Activated CD8-positive, alpha-beta T cell treated with anti-CD3 and anti-CD28 coated beads for 36 hours (primary cell): ENCODE measurements around the gene PSMB3. TPM values are rescaled to one million over a fixed set of nuclear protein-coding genes. Genes with fewer than 3 reads are reported as not detected.

ENCODE experiments used
- ATAC-seq: fragments of 200-7000 bp; cut with Tn5 transposase; one replicate; pipeline ENCODE4 v1.10.0; 2021; ENCODE audit warnings: mild to moderate bottlenecking, moderate library complexity
- CTCF ChIA-PET: fragments of 350-600 bp; sonication (Branson Sonifier 250); formaldehyde crosslinking; loops from one replicate; lab custom pipeline; 2021; ENCODE audit warnings: antibody characterized with exemption; lab: Charles Lee
- POLR2A ChIA-PET: fragments of 350-600 bp; sonication (Branson Sonifier 250); formaldehyde crosslinking; loops from one replicate; lab custom pipeline; 2021; ENCODE audit warnings: antibody characterized with exemption; lab: Charles Lee
- DNase-seq: peaks from one replicate; pipeline ENCODE4 v3.0.0-alpha.2; 2020
- H3K27ac Mint-ChIP-seq: one replicate; pipeline ENCODE4 v1.8.0; 2021; ENCODE audit warnings: mild to moderate bottlenecking, mixed read lengths
- H3K27me3 Mint-ChIP-seq: one replicate; pipeline ENCODE4 v1.8.0; 2021; ENCODE audit warnings: mixed read lengths
- H3K36me3 Mint-ChIP-seq: one replicate; pipeline ENCODE4 v1.8.0; 2021; ENCODE audit warnings: low read depth, mixed read lengths
- H3K4me1 Mint-ChIP-seq: one replicate; pipeline ENCODE4 v1.8.0; 2021; ENCODE audit warnings: low read depth, mixed read lengths
- H3K4me3 Mint-ChIP-seq: one replicate; pipeline ENCODE4 v1.8.0; 2021; ENCODE audit warnings: mild to moderate bottlenecking, moderate library complexity, mixed read lengths
- H3K9me3 Mint-ChIP-seq: one replicate; pipeline ENCODE4 v1.8.0; 2021; ENCODE audit warnings: mixed read lengths
- intact Hi-C: fragments of 100-400 bp; cut with micrococcal nuclease; formaldehyde crosslinking; loops from one replicate; pipeline ENCODE4 v1.10.0; 2022
- total RNA-seq, 2 experiments: library from RNA; stranded (reverse); gene quantifications; one replicate each; pipeline ENCODE4 v1.2.3, GENCODE V29; 2021
- TF ChIP-seq, protein P1 (sequence below): fragments of 200-600 bp; IDR thresholded peaks from one replicate; pipeline ENCODE4 v1.8.0; 2022; ENCODE audit warnings: antibody characterized with exemption, mild to moderate bottlenecking

The PSMB3 gene
- total RNA-seq, 2 experiments from 2014 or later: 275 to 279 TPM

DNA sequence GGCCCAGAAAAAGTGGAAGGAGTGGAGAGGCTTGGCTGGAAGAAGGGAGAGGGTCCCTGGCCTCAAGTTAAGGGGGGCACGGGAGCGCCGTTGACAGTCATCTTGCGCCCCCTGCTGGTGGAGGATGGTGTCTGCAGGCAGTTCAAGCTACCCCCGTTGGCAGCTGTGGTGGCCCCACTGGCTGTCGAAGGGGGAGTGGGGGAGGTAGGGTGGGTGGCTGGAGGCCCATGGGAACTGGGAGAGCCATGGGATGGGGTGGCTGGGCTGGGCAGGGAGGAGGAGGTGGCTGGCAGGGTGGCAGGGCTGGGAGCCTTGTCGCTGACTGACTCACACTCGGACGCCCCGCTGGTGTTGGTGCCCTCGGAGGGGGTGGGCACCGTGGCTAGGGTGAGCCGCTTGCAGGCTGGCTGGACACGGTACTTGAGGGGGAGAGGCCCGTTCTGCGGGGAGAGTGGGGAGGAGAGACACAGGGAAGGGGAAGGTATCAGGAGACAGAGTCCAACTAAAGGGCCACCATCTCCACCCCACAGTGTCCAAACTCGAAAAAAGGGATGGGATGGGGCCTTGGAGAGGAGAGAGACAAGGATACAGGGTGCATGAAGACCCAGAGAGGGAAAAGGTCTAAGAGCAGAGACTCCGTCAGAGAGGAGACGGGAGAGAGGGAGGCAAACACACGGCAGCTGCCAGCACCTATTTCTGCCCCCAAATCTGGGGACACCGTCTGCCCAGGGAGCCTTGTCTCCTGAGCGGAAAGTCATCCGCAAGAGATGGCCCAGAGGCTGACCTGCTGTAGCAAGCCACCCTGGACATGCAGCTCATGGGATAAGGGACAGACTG is 17.2 kb upstream of the PSMB3 start:
- Mint-ChIP-seq H3K36me3 (peaks cover 13% of the 10 kb centered on the region), H3K27me3 (no peaks in the 10 kb centered on the region), H3K4me3 (no peak overlapping the region), H3K9me3 (no peaks in the 10 kb centered on the region), H3K4me1 (peaks cover 45% of the 10 kb centered on the region), H3K27ac (peak overlapping the region; percentile 55)
- DNase-seq: peak; percentile 82
- CTCF ChIA-PET: interaction anchor here (0.5 to 9.4 kb wide), 30 partner anchors 10 to 641 kb away, joined by 3 to 160 read pairs (median 5); partner anchors contain the start of gene EPOP
- TF ChIP-seq, protein P1, sequence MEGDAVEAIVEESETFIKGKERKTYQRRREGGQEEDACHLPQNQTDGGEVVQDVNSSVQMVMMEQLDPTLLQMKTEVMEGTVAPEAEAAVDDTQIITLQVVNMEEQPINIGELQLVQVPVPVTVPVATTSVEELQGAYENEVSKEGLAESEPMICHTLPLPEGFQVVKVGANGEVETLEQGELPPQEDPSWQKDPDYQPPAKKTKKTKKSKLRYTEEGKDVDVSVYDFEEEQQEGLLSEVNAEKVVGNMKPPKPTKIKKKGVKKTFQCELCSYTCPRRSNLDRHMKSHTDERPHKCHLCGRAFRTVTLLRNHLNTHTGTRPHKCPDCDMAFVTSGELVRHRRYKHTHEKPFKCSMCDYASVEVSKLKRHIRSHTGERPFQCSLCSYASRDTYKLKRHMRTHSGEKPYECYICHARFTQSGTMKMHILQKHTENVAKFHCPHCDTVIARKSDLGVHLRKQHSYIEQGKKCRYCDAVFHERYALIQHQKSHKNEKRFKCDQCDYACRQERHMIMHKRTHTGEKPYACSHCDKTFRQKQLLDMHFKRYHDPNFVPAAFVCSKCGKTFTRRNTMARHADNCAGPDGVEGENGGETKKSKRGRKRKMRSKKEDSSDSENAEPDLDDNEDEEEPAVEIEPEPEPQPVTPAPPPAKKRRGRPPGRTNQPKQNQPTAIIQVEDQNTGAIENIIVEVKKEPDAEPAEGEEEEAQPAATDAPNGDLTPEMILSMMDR: peak; percentile 90
- POLR2A ChIA-PET: interaction anchor here (1.0 to 2.3 kb wide), 8 partner anchors 9 to 59 kb away, joined by 3 to 10 read pairs (median 4); partner anchors contain the start of genes EPOP and MLLT6
- intact Hi-C loops: no loop called here
- peak; percentile 34 for ATAC-seq

DNA sequence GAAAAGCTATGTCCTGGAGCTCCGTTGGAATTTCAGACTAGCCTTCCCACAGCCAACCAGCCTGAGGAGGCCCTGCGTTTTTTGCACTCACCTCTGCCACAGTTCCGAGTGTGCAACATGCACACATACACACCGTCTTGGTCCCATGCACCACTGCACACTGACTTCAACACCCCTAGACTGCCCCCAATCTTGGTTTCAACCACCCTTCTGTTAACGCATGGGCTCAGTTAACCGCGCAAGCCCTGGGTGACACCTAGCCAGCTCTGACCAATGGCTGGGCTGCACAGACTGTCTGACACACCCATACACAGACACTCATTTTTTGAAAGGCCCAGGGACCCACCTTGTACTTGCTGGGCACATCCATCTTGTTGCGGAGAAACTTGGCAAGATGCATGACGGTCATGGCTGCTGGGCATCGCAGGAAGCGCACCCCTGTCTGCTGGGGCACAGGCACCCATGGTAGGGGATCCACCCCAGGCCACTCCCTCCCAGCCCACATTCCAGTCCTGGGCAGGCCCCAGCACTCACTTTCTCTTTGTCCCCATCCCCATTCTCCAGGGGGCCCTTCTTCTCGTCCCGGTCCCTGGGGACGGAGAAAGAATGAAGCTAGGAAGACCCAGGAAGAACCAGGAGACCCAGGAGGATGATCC is 14.4 kb upstream of the PSMB3 start:
- ATAC-seq (no peak), DNase-seq (no peak)
- POLR2A ChIA-PET: interaction anchor here (0.9 to 2.3 kb wide), 3 partner anchors 10 to 66 kb away, joined by 3 to 6 read pairs (median 5); partner anchors contain the start of gene PSMB3
- Mint-ChIP-seq H3K27me3 (no peaks in the 10 kb centered on the region), H3K4me1 (peaks cover 26% of the 10 kb centered on the region), H3K9me3 (no peaks in the 10 kb centered on the region), H3K4me3 (no peak overlapping the region), H3K36me3 (peaks cover 2% of the 10 kb centered on the region), H3K27ac (no peak overlapping the region)
- intact Hi-C loops: no loop called here
- TF ChIP-seq, protein P1: no peak
- CTCF ChIA-PET: interaction anchor here (4.4 to 9.4 kb wide), 2 partner anchors 62 to 70 kb away, joined by 32 to 160 read pairs; partner anchors contain the start of gene EPOP

DNA sequence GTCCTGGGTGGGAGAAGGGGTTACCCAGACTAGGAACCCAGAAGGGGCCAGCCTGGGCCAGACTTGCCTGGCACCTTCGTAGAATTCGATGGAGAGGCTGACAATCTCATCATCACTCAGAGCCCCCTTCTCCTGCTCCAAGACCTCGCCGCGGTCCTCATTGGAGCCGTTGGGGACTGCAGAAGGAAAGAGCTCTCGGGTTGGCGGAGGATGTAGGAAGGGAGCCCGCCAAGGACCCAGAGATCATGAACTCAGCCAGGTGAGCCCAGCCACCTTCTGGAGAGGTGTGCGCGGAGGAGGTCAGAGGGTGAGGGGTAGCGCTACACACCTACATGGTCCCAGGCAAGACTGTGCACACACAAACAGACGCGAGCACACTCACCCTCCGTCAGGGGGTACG is 13.9 kb upstream of the PSMB3 start:
- Mint-ChIP-seq H3K4me3 (no peak overlapping the region), H3K36me3 (peaks cover 2% of the 10 kb centered on the region), H3K9me3 (no peaks in the 10 kb centered on the region), H3K27me3 (no peaks in the 10 kb centered on the region), H3K4me1 (peaks cover 21% of the 10 kb centered on the region), H3K27ac (no peak overlapping the region)
- ATAC-seq (no peak), DNase-seq (no peak)
- ChIA-PET CTCF (interaction anchor here (1.1 to 9.4 kb wide), 2 partner anchors 63 to 155 kb away, joined by 3 to 160 read pairs; partner anchors contain the start of gene EPOP), POLR2A (interaction anchor here (2.3 kb wide), 1 partner anchor 10 kb away, joined by 6 read pairs; no protein-coding TSS in a partner anchor)
- TF ChIP-seq, protein P1: no peak
- intact Hi-C loops: no loop called here

DNA sequence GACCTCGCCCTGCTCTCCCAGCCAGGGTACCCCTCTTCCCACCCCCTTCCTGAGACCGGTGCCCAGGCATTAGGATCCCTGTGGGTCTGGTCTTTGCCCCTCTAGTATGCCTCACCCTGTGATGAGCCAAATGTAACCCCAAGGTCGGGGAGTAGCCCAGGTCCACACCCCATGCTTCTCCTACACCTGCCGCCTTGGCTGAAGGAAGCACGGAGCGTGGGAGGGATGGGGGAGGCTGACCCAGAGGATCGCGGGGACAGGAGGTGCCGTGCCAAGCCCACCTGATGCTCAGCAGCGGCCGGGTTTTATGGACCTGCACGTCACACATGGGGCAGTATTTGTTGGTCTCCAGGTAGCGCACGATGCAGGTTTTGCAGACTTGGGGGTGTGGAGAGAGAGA is 13.2 kb upstream of the PSMB3 start:
- no peak overlapping the region for H3K4me3 Mint-ChIP-seq
- TF ChIP-seq, protein P1: no peak
- no peaks in the 10 kb centered on the region for H3K9me3 Mint-ChIP-seq
- H3K4me1 Mint-ChIP-seq: peaks cover 15% of the 10 kb centered on the region
- no peak overlapping the region for H3K27ac Mint-ChIP-seq
- peaks cover 2% of the 10 kb centered on the region for H3K36me3 Mint-ChIP-seq
- CTCF ChIA-PET: interaction anchor here (1.1 to 9.4 kb wide), 2 partner anchors 63 to 155 kb away, joined by 3 to 160 read pairs; partner anchors contain the start of gene EPOP
- intact Hi-C loops: no loop called here
- peaks cover 3% of the 10 kb centered on the region for H3K27me3 Mint-ChIP-seq
- DNase-seq: no peak
- POLR2A ChIA-PET: interaction anchor here (1.0 to 2.3 kb wide), 2 partner anchors 11 to 54 kb away, joined by 3 to 6 read pairs; no protein-coding TSS in a partner anchor
- no peak for ATAC-seq
